ENCODE results near the gene PFKL.

PFKL gene

GRCh38 chr21:44312716-44313115, 12.9 kb downstream of the PFKL start:
- no peak for DNase-seq (ENCODE audit: low read depth in 2 of 2)

GRCh38 chr21:44313451-44313850, 13.6 kb downstream of the PFKL start:
- no peak for DNase-seq (ENCODE audit: low read depth in 2 of 2)

- no peak for DNase-seq (ENCODE audit: low read depth in 2 of 2)
Measured at GRCh38 chr21:44314128-44314527, 14.3 kb downstream of the PFKL start.

- no peak for DNase-seq (ENCODE audit: low read depth in 2 of 2)
Measured at GRCh38 chr21:44314561-44314960, 14.7 kb downstream of the PFKL start.

- DNase-seq (ENCODE audit: low read depth in 2 of 2), result no peak
Measured at GRCh38 chr21:44315691-44316203, 15.9 kb downstream of the PFKL start.

- no peak for DNase-seq (ENCODE audit: low read depth in 2 of 2)
Measured at GRCh38 chr21:44316277-44316900, 16.5 kb downstream of the PFKL start.

- no peak for DNase-seq (ENCODE audit: low read depth in 2 of 2)
Measured at GRCh38 chr21:44317241-44317782, 17.5 kb downstream of the PFKL start.

GRCh38 chr21:44317871-44318270, 18.0 kb downstream of the PFKL start:
- DNase-seq (ENCODE audit: low read depth in 2 of 2), result no peak

GRCh38 chr21:44318489-44319285, 18.8 kb downstream of the PFKL start:
- DNase-seq (ENCODE audit: low read depth in 2 of 2), result no peak

GRCh38 chr21:44319407-44320065, 19.7 kb downstream of the PFKL start:
- no peak for DNase-seq (ENCODE audit: low read depth in 2 of 2)

- DNase-seq (ENCODE audit: low read depth in 2 of 2), result no peak
Measured at GRCh38 chr21:44320847-44321246, 21.0 kb downstream of the PFKL start.

GRCh38 chr21:44321846-44322450, 22.1 kb downstream of the PFKL start:
- DNase-seq (ENCODE audit: low read depth in 2 of 2), result no peak

GRCh38 chr21:44322621-44323325, 22.9 kb downstream of the PFKL start:
- no peak for DNase-seq (ENCODE audit: low read depth in 2 of 2)

GRCh38 chr21:44323591-44323990, 23.7 kb downstream of the PFKL start:
- no peak for DNase-seq (ENCODE audit: low read depth in 2 of 2)

GRCh38 chr21:44324106-44324853, 24.4 kb downstream of the PFKL start:
- no peak for DNase-seq (ENCODE audit: low read depth in 2 of 2)

GRCh38 chr21:44324854-44325107, 24.9 kb downstream of the PFKL start:
- DNase-seq (ENCODE audit: low read depth in 2 of 2), result no peak

- DNase-seq (ENCODE audit: low read depth in 2 of 2), result no peak
Measured at GRCh38 chr21:44325386-44326271, 25.8 kb downstream of the PFKL start.

GRCh38 chr21:44326272-44326647, 26.4 kb downstream of the PFKL start:
- no peak for DNase-seq (ENCODE audit: low read depth in 2 of 2)

- no peak for DNase-seq (ENCODE audit: low read depth in 2 of 2)
Measured at GRCh38 chr21:44326716-44327602, 27.1 kb downstream of the PFKL start.
